B cell (primary cell): ENCODE results near the gene VPS41. TPM values are rescaled to one million over a fixed set of nuclear protein-coding genes. Genes with fewer than 3 reads are reported as not detected.

Source experiments
- ATAC-seq: fragments of 200-7000 bp; cut with Tn5 transposase; one replicate; pipeline ENCODE4 v1.10.0; 2021; ENCODE audit warnings: low read depth, mild to moderate bottlenecking, moderate number of reproducible peaks, moderate library complexity
- CTCF ChIA-PET: fragments of 350-600 bp; sonication (Branson Sonifier 250); formaldehyde crosslinking; loops from one replicate; lab custom pipeline; 2021; ENCODE audit warnings: antibody characterized with exemption, inconsistent platforms; lab: Charles Lee
- POLR2A ChIA-PET: fragments of 350-600 bp; sonication (Branson Sonifier 250); formaldehyde crosslinking; loops from one replicate; lab custom pipeline; 2021; ENCODE audit warnings: antibody characterized with exemption; lab: Charles Lee
- DNase-seq: peaks from one replicate; pipeline ENCODE4 v3.0.0; 2013
- H2AFZ ChIP-seq: 2 replicates; pipeline ENCODE4 v1.6.1; 2012; ENCODE audit warnings: mild to moderate bottlenecking, low read depth, low read length; ENCODE audit not compliant: insufficient read depth, poor library complexity, severe bottlenecking
- H3K27ac ChIP-seq, 2 donors: 1 replicate in 1 of 2; 2 replicates in 1 of 2; pipeline ENCODE4 v1.5.1; 2012 to 2013; ENCODE audit warnings: low read length in 2 of 2, mild to moderate bottlenecking in 2 of 2, moderate library complexity in 1 of 2
- H3K27me3 ChIP-seq, 4 experiments: fragments of 200-600 bp in 1 of 4; sonication (generic) in 1 of 4; replicated peaks in 1 of 4; 1 replicate in 2 of 4; 2 replicates in 2 of 4; pipeline versions ENCODE4 v1.6.1 to v1.7.0; 2013 to 2016; ENCODE audit warnings: low read length in 3 of 4, mild to moderate bottlenecking in 2 of 4, mixed read lengths in 1 of 4, moderate library complexity in 1 of 4; ENCODE audit not compliant: insufficient read depth in 4 of 4, control insufficient read depth in 3 of 4; ENCODE audit errors: control extremely low read depth in 1 of 4
- H3K36me3 ChIP-seq, 2 experiments: replicated peaks in 1 of 2; 1 replicate in 1 of 2; 2 replicates in 1 of 2; pipeline versions ENCODE4 v1.6.1 to v1.7.1; 2013; ENCODE audit warnings: low read length in 1 of 2; ENCODE audit not compliant: insufficient read depth in 2 of 2, control insufficient read depth in 1 of 2; ENCODE audit errors: control extremely low read depth in 1 of 2, extremely low read depth in 1 of 2
- H3K4me1 ChIP-seq, 2 donors: fragments of 200-600 bp in 1 of 2; sonication (generic) in 1 of 2; 1 replicate in 1 of 2; 2 replicates in 1 of 2; pipeline versions ENCODE4 v1.5.1 to v1.6.1; 2013 to 2017; ENCODE audit warnings: low read length in 2 of 2; ENCODE audit not compliant: control insufficient read depth in 2 of 2, insufficient read depth in 2 of 2
- H3K4me2 ChIP-seq: replicated peaks from 2 replicates; pipeline ENCODE3; 2012; ENCODE audit warnings: mild to moderate bottlenecking, low read depth, low read length; ENCODE audit not compliant: poor library complexity, severe bottlenecking
- H3K4me3 ChIP-seq, 5 experiments: fragments of 200-600 bp in 1 of 5; sonication (generic) in 1 of 5; 1 replicate in 3 of 5; 2 replicates in 2 of 5; pipeline versions ENCODE4 v1.5.1 to v1.7.0; 2011 to 2016; ENCODE audit warnings: low read length in 4 of 5, mild to moderate bottlenecking in 4 of 5, low read depth in 2 of 5, control low read depth in 1 of 5, moderate library complexity in 1 of 5; ENCODE audit not compliant: insufficient read depth in 1 of 5; ENCODE audit errors: control extremely low read depth in 1 of 5, extremely low read depth in 1 of 5
- H3K79me2 ChIP-seq: fragments of 200-600 bp; sonication (generic); one replicate; pipeline ENCODE4 v1.6.0; 2016; ENCODE audit warnings: low read length; ENCODE audit not compliant: control insufficient read depth, insufficient read depth
- H3K9ac ChIP-seq: fragments of 200-600 bp; sonication (generic); 2 replicates; pipeline ENCODE4 v1.6.1; 2017; ENCODE audit warnings: mild to moderate bottlenecking, low read length, moderate library complexity
- H3K9me3 ChIP-seq, 3 donors: one replicate each; pipeline versions ENCODE4 v1.6.1 to v1.7.1; 2013; ENCODE audit warnings: low read length in 2 of 3; ENCODE audit not compliant: control insufficient read depth in 2 of 3, insufficient read depth in 1 of 3; ENCODE audit errors: control extremely low read depth in 1 of 3
- H4K20me1 ChIP-seq: 2 replicates; pipeline ENCODE4 v1.6.0; 2012; ENCODE audit warnings: mild to moderate bottlenecking, low read length; ENCODE audit not compliant: insufficient read depth, control insufficient read depth, poor library complexity, severe bottlenecking
- H3K27ac Mint-ChIP-seq: one replicate; pipeline ENCODE4 v1.8.0; 2021; ENCODE audit warnings: mixed read lengths
- H3K27me3 Mint-ChIP-seq: one replicate; pipeline ENCODE4 v1.8.0; 2021; ENCODE audit warnings: mixed read lengths
- H3K4me1 Mint-ChIP-seq: one replicate; pipeline ENCODE4 v1.8.0; 2021; ENCODE audit warnings: mixed read lengths
- H3K4me3 Mint-ChIP-seq: one replicate; pipeline ENCODE4 v1.8.0; 2021; ENCODE audit warnings: mixed read lengths
- H3K9me3 Mint-ChIP-seq: one replicate; pipeline ENCODE4 v1.8.0; 2022; ENCODE audit warnings: mixed read lengths; ENCODE audit not compliant: insufficient read depth
- CTCF ChIP-seq: fragments of 200-600 bp; IDR thresholded peaks from one replicate; pipeline ENCODE4 v1.8.0; 2022; ENCODE audit warnings: antibody characterized with exemption, mild to moderate bottlenecking
- EZH2 ChIP-seq: IDR thresholded peaks from 2 replicates; pipeline ENCODE4 v1.6.1; 2012; ENCODE audit warnings: borderline replicate concordance, low read depth, mild to moderate bottlenecking, moderate library complexity, low read length; ENCODE audit not compliant: insufficient read depth, poor library complexity, severe bottlenecking
- WGBS: methylation state at CpG from one replicate; pipeline ENCODE4 v1.1.5; 2013; ENCODE audit warnings: missing lambda C conversion rate; ENCODE audit not compliant: insufficient coverage; 5-methylcytosine and 5-hydroxymethylcytosine counted together
- intact Hi-C: fragments of 100-400 bp; cut with micrococcal nuclease; formaldehyde crosslinking; loops from one replicate; pipeline ENCODE4 v1.10.0; 2022
- polyA plus RNA-seq: library from polyadenylated mRNA; depleted of rRNA; stranded (reverse); fragments of >200 nt; gene quantifications from 2 replicates; pipeline ENCODE4 v1.2.3, GENCODE V29; 2012
- total RNA-seq, 2 donors: library from RNA; stranded (reverse); fragments of 120-200 nt in 1 of 2; gene quantifications; 1 replicate in 1 of 2; 2 replicates in 1 of 2; pipeline versions ENCODE4 v1.2.3 to v1.2.4, GENCODE V29; 2013 to 2022

The VPS41 gene
- total and polyA plus RNA-seq, 2 donors (not counting 1 experiment from before 2014, with no cell fraction given): 9.3 to 114 TPM

GRCh38 chr7:38753347-38753746 is 155.6 kb downstream of the VPS41 start:
- no peak overlapping the region for H2AFZ ChIP-seq
- DNase-seq: no peak
- H3K27me3 ChIP-seq: no peaks in the 10 kb centered on the region
- TF ChIP-seq EZH2 (no peak), CTCF (no peak)
- H3K4me2 ChIP-seq: no peak overlapping the region
- no peaks in the 10 kb centered on the region for H3K27me3 Mint-ChIP-seq
- no peaks in the 10 kb centered on the region for H3K9me3 ChIP-seq
- intact Hi-C loops: no loop called here
- no peak for ATAC-seq
- H3K4me1 Mint-ChIP-seq: no peaks in the 10 kb centered on the region
- no peak overlapping the region for H3K9ac ChIP-seq
- H3K9me3 Mint-ChIP-seq: no peaks in the 10 kb centered on the region
- H3K4me3 ChIP-seq: no peak overlapping the region
- POLR2A ChIA-PET: no interaction called here
- H3K4me1 ChIP-seq: no peaks in the 10 kb centered on the region
- no peak overlapping the region for H3K27ac ChIP-seq
- no peaks in the 10 kb centered on the region for H4K20me1 ChIP-seq
- 80% methylated on average over 1 of the region's 4 CpGs for WGBS
- H3K79me2 ChIP-seq: no peaks in the 10 kb centered on the region
- no peak overlapping the region for H3K4me3 Mint-ChIP-seq
- no peak overlapping the region for H3K27ac Mint-ChIP-seq
- peaks cover under 1 to 69% of the 10 kb centered on the region in 2 experiments for H3K36me3 ChIP-seq
- CTCF ChIA-PET: no interaction called here

- H3K4me3 ChIP-seq: no peak overlapping the region
- no peaks in the 10 kb centered on the region for H3K4me1 ChIP-seq
- intact Hi-C loops: no loop called here
- no peaks in the 10 kb centered on the region for H3K9me3 Mint-ChIP-seq
- H3K4me1 Mint-ChIP-seq: no peaks in the 10 kb centered on the region
- TF ChIP-seq EZH2 (no peak), CTCF (no peak)
- H3K36me3 ChIP-seq: peaks cover 6 to 72% of the 10 kb centered on the region in 2 experiments
- H4K20me1 ChIP-seq: no peaks in the 10 kb centered on the region
- no peak overlapping the region for H3K9ac ChIP-seq
- no CpG with 5 or more reads among the region's 1 CpG for WGBS
- ChIA-PET CTCF (no interaction called here), POLR2A (no interaction called here)
- H3K4me2 ChIP-seq: no peak overlapping the region
- H3K27ac Mint-ChIP-seq: no peak overlapping the region
- no peak overlapping the region for H3K4me3 Mint-ChIP-seq
- no peaks in the 10 kb centered on the region for H3K27me3 Mint-ChIP-seq
- ATAC-seq (no peak), DNase-seq (no peak)
- H3K27ac ChIP-seq: no peak overlapping the region
- no peaks in the 10 kb centered on the region for H3K27me3 ChIP-seq
- no peak overlapping the region for H2AFZ ChIP-seq
- H3K9me3 ChIP-seq: no peaks in the 10 kb centered on the region
- H3K79me2 ChIP-seq: no peaks in the 10 kb centered on the region
Measured at GRCh38 chr7:38751416-38751815, 157.6 kb downstream of the VPS41 start.
